ENCODE data around the gene FTL.

DNA sequence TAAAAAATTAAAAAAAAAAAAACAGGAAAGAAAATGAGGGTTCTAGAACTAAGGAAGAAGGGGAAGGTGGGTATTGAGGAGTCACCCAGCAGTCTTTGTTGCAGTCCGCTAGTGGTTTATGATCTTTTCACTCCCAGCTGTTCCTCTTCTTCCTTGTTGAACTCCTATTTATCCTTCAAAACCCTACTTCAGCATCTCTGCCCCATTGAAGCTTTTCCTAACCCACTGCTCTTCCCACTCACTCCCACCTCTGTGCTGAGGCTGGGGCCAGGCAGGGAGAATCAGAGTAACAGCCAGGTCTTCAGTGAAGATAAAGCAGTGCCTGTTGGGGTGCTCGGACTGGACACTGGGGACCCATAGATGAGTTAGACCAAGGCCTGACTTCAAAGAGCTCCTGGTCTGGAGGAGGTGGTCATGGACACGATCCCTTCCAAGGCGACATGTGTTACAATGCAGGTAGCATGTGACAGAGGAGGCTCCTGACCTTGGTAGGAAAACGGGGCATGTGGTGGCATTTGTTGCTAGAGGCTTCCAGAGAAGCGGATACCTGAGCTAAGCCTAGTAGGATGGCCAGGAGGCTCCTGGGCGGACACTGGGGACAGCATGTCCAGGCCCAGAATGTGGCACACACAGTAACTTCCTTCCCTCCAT is 40.0 kb downstream of the FTL start:
- TF ChIP-seq, protein P1, sequence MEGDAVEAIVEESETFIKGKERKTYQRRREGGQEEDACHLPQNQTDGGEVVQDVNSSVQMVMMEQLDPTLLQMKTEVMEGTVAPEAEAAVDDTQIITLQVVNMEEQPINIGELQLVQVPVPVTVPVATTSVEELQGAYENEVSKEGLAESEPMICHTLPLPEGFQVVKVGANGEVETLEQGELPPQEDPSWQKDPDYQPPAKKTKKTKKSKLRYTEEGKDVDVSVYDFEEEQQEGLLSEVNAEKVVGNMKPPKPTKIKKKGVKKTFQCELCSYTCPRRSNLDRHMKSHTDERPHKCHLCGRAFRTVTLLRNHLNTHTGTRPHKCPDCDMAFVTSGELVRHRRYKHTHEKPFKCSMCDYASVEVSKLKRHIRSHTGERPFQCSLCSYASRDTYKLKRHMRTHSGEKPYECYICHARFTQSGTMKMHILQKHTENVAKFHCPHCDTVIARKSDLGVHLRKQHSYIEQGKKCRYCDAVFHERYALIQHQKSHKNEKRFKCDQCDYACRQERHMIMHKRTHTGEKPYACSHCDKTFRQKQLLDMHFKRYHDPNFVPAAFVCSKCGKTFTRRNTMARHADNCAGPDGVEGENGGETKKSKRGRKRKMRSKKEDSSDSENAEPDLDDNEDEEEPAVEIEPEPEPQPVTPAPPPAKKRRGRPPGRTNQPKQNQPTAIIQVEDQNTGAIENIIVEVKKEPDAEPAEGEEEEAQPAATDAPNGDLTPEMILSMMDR (IDR thresholded peaks at IDR 0.05): no peak
- TF ChIP-seq POLR2A (IDR thresholded peaks at IDR 0.05) (no peak), EP300 (IDR thresholded peaks at IDR 0.05) (no peak)

Data from tibial nerve (tissue), 4 donors.